GM20431 (cell line): ENCODE measurements around the gene HOXA2.

Experiments
- in situ Hi-C: fragments of 300-500 bp; cut with MseI, MboI; formaldehyde crosslinking; loops from one replicate; pipeline ENCODE4 v1.15.0; 2020; ENCODE audit warnings: low sequenced_read_pairs; ENCODE audit not compliant: unreplicated experiment

HOXA2 gene

DNA sequence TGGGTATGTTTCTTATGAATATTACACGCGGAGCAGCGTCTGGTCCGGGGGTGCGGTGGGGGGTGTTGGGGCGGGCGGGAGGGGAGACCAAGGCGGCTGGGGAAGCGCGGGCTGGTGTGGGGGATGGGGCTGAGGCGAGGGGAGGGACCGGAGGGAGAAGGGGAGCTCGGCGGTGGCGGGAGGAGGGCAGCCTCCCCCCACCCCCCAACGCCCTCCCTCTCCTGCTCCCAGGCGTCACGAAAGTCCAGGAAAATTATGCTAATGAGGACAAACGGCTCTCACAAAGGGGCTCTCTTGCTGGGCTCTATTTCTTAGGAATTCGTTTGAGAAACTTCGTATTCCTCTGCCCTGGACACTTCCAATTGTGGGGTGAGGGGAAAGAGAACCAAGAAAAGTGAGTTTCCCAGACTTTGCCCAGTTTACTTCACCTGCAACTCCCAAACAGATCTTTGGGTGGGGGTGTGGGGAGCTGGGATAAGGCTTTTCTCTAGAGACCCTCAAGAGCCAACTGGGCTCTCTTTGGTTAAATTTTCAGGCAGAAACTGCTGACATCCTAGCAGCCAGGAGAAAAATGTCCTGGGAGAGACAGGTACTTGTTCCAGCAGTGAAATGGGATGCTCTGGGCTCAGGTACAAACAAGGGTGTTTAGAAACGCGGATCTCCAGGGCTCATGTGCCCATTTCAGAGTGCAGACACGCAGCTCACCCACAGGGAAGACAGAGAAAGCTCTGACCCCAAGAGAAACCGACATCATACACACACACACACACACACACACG is 11.7 kb upstream of the HOXA2 start:
- in situ Hi-C loops: no loop called here

DNA sequence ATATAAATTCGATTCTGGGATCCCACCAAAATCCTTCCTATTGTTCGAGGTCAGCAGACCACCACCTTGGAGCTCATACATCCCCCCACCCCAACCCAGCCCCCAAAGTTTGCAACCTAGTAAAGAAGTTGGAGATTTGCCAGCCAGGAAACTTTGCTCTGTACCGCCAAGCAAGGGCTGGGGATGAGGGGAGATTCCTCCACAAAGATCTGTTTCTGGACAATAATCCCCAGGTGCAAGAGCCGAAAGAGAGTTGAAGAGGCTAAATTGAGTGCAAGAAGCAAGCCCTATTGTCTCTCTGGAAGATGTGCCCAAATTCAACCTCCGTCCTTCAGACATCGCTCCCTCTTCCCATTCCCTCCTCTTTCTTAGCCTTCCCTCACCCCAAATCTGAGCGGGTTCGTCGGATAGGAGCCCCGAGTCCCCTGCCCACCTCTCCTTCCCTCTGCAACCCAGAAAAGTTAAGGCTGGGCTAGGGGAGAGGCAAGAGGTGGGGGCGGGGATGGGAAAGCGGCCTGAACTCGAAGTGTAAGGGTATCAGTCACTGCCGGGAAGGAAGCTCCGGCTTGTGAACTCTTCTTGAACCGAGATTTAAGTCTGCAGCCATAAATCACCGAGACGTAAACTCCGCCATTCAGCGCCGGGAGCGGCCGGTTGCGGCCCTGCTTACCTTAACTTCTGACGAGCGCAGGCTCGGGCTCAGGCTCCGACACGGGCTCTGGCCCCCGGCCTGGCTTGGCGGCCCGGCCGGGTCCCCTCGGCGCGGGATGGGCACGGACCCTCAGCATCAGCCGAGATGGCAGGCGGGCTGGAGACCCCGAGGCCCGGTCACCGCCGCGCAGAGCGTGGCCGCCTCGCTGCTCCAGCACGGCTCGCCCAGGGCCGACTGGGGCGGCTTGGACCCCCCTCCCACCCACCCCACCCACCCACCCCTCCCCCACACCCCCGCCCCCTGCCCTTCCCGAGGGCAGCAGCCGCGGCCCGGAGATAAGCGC is 10.8 kb upstream of the HOXA2 start:
- in situ Hi-C loops: no loop called here

DNA sequence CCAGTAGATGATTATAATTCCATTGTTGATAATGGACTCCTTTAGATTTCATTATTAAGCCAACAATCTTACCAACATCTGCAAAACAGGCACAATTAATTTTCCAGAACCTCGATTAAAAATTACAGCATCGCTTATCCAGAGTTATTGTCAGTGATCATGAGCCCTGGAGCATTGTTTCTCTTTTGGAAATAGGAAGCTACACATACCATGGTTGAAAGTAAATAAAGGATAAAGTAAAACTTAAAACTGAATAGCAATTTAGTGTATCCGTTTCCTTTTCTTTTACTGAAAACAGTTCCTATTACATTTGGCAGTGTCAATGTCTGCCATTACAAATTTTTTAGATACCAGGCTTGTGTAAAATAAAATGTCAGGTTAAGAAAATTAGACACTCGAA is 9.9 kb upstream of the HOXA2 start:
- in situ Hi-C loops: no loop called here

DNA sequence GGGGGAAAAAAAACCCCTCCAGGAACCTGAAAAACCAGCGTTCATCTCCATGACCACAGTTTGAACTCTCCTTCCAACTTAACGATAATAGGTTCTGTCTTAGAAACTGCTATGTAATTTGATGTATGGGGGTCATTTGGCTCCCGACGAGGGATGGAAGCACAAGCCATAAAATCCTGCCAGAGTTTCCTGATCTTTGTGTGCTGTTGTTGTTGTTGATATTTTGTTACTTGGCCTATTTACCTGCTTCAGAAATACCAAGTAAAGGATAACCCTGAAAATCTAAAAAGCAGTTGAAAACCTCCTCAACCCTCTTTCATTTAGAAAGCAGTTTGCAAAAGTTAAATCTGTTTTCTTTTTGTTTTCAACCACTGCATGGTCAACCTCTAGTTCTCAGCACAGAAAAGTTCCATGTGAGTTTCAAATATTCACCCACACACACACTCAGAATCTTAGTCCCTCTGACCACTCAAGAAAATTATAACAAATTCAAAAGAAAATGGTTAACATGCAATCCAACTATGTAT is 9.3 kb upstream of the HOXA2 start:
- in situ Hi-C loops: no loop called here

DNA sequence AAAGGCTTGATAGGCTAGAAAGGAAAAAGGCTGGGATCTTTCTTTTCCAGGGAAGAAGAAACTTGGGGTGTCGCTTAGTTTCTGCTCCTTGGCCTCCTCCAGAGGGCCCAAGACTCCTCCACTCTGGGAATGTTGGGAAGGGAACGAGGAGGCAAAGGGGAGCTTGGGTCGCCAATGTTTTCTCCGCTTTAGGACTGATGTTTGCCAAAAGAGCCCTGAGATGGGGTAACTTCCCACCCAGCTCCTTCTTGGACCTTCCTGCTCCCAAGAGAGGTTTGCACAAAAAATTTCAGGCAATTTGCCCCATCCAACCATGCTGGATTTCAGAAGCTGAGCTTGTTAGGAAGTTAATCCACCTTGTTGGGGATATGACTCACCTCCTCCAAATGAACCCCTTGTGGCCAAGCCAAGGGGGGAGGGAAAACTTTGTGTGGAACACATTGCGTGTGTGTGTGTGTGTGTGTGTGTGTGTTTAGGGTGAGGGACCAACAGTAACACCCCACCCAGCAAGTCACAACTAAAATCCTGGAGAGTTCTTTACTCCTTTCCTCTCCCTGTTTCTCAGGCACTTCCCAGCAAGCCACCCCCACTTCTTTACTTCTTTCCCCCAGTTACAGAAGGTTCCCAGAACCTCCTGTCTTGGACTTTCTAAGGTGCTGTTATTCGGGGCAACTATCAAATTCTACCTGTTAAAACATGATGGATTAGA is 8.7 kb upstream of the HOXA2 start:
- in situ Hi-C loops: no loop called here

DNA sequence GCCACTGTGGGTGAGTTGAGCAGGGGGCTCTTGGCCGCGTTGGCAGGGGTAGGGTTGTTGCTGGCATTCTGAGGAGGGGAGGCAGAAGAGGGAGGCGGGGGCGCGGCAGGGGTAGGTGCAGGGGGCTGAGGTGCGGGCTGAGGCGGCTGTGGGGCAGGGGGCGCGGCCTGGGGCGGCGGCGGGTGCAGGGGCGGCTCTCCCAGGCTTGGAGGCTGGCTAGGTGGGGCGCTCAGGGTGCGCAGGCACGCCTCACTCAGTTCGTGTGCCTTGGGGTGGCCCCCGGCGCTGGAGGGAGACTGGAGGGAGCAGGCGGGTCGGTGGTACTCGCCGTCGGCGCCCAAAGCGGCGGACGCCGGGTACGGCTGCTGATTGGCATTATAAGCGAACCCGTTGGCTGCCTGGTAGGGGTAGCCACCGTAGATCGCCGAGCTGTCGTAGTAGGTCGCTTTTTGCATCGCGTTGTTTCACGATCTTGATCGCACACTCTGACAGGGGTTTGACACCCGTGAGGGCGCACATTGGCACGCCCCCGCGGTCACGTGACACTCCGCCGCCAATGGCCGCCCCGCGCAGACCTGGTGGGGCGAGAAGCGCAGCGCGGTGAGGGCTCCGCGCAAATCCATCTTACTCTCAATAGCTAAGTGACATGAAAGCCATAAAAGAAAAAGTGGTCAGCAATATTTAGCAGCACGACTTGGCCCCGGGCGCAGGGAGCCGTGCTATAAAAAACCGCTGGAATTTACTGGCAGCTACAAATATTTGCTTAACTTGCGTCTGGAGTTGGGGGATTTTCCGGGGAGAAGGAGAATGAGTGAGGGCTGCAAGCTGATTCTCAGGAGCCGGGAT is 7.9 kb upstream of the HOXA2 start:
- in situ Hi-C loops: no loop called here

DNA sequence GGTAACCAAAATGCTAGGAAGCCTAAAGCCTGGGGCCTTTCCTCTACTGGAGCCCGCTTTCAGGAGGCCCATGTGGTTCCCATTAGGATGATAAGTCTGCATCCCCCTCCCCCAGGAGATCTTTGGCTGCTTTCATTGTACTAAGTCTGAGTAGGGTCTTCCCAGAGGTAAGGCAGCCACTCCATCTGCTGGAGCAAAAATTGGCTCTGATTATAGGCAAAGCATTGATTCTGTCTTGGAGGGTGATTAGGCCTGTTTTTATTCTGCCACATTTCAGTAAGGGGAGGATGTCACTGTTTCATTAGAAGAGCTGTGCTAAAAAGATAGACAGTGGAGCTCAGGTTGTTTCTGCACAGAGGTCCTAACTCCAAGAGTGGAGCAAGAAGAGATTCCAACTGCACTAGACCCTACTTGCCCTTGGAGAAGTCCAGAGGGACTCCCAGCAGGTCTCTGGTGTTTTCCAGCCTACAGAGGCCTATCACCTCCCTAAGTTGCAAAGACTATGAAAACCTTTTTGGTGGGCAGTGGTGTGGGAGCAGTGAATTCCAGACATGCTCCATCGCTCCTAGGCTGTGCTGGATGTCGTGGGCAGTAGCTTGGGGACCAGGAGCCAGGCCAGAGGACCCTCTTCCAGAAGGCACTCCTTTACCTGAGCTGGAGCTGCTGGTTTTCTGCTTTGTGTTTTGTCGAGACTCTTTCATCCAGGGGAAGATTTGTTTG is 7.1 kb upstream of the HOXA2 start:
- in situ Hi-C loops: no loop called here

- in situ Hi-C loops: no loop called here
Observed at GRCh38 chr7:27108390-27109127, 6.1 kb upstream of the HOXA2 start.

DNA sequence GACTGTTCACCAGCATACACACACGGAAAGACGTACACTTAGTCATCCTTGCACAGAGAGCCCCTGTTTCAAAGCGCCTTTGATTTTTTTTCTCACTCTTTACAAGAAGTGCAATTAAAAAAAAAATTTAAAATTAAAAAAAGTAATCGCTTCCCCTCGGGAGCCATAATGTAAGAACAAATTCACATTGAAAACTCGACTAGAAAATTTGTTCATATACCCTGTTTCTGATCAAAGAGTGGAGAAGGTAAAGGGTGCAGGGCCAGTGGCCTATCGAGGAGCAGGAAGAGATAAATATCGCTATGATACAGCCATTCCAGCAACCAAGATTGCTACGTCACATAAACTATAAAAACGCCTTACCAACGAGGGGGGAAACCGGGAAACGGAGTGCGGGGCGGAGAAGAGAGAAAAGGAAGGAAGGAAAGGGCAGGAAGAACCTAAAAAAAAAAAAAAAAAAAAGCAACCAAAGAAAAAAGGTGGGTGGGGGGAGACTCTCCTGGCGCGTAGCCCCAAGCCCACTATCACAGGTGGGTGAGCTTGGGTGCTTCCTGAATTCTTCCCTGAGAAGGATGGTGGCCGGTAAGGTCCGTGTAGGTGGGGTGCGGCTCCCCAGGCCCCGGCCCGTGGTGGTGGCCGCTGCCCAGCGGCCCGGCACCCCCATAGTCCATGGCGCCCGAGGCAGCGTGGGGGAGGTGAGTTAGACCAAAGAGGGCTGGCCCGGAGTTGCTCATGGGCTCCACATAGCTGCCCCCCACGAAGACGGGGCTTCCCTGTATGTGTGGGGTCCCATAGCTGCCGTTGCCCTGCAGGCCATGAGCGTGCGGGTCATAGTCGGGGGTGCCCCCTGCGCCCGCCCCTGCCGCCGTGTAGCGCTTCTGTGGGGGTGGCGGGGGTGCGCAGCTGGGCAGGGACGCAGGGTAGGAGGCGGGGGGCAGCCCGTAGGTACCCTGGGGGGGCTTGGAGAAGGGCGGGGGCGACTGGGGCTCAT is 5.2 kb upstream of the HOXA2 start:
- in situ Hi-C loops: no loop called here

DNA sequence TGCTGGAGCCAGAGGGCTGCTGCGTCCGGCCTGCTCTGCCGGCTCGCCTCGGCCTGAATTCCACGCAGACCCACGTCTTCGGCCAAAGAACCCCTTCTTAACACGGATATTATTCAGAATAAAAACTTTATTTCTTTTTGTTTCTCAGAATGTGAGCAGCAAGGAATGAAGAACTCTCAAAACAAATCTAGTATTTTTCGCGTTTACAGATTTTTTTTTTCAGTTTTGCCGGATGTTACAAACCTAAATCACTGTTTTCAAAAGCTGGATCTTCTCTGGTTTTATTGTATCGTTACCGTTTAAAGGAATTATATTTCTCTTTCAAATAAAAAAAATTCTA is 4.4 kb upstream of the HOXA2 start:
- in situ Hi-C loops: no loop called here

- in situ Hi-C loops: no loop called here
Observed at GRCh38 chr7:27106181-27106900, 3.9 kb upstream of the HOXA2 start.

- in situ Hi-C loops: no loop called here
Observed at GRCh38 chr7:27105301-27106031, 3.0 kb upstream of the HOXA2 start.

GRCh38 chr7:27104341-27105058 is 2.0 kb upstream of the HOXA2 start:
- in situ Hi-C loops: no loop called here

GRCh38 chr7:27103489-27104226 is 1.2 kb upstream of the HOXA2 start:
- in situ Hi-C loops: no loop called here
